Muscle layer of duodenum (tissue), 2 donors: ENCODE data around the gene MEDAG.

Experiments used
- H3K27ac ChIP-seq: one replicate; pipeline ENCODE4 v1.7.0; 2013; ENCODE audit warnings: mild to moderate bottlenecking, low read length
- H3K27me3 ChIP-seq: one replicate; pipeline ENCODE4 v1.7.0; 2013; ENCODE audit warnings: low read depth, mild to moderate bottlenecking, control low read depth, low read length
- H3K36me3 ChIP-seq, 2 donors: one replicate each; pipeline ENCODE4 v1.7.0; 2013; ENCODE audit warnings: low read length in 2 of 2, control low read depth in 1 of 2, mild to moderate bottlenecking in 1 of 2; ENCODE audit not compliant: insufficient read depth in 2 of 2, control insufficient read depth in 1 of 2
- H3K4me1 ChIP-seq, 2 donors: one replicate each; pipeline ENCODE4 v1.7.0; 2013; ENCODE audit warnings: low read length in 2 of 2, mild to moderate bottlenecking in 2 of 2, control low read depth in 1 of 2, moderate library complexity in 1 of 2; ENCODE audit not compliant: insufficient read depth in 2 of 2, control insufficient read depth in 1 of 2
- H3K4me3 ChIP-seq, 2 donors: one replicate each; pipeline ENCODE4 v1.7.0; 2013; ENCODE audit warnings: low read length in 2 of 2, low read depth in 1 of 2, mild to moderate bottlenecking in 1 of 2
- H3K9me3 ChIP-seq, 2 donors: one replicate each; pipeline ENCODE4 v1.7.0; 2013; ENCODE audit warnings: low read length in 2 of 2, control low read depth in 1 of 2, mild to moderate bottlenecking in 1 of 2; ENCODE audit not compliant: control insufficient read depth in 1 of 2
- donor health status: healthy.

MEDAG gene

DNA sequence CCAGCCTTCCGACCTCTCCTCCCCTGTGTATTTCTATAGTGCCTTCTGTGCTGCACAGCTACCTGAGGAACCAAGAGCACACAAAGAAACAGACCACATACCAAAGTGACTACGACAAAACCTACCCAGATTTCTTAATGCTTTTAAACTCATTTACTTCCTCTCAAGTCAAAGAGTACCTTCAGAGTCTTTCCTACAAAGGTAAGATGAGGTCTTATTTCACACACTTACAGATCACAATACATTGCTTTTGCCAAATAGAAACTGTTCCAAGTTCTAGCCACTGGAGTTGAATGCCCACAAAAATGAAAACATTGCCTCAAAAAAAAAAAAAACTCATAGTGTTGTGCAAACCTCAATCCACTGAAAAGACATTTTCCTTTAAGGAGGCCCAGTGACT lies 62.8 kb downstream of the MEDAG start:
- Histone ChIP-seq H3K27me3 (no peaks in the 10 kb centered on the region), H3K4me1 (no peaks in the 10 kb centered on the region), H3K27ac (no peak overlapping the region), H3K9me3 (no peaks in the 10 kb centered on the region), H3K4me3 (no peak overlapping the region), H3K36me3 (no peaks in the 10 kb centered on the region)

DNA sequence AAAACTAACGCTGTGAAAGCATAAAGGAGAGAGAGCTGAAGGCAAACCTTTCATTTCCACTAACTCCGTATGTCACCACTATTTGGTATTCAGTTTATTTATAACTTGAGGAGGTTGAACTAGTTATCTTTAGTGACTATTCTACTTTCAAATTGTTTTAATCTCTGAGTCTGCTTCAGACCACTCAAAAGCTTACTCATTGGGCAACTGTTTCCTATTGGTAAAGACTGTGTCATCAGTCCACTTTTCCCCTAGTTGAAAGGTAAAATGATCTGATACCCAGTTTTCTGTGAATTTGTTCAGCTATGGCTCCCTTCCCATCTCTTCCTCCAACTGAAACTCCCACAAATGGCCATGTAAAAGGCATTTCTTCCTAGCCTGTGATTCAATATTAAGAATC lies 65.5 kb downstream of the MEDAG start:
- H3K4me1 ChIP-seq = no peaks in the 10 kb centered on the region
- no peaks in the 10 kb centered on the region for H3K9me3 ChIP-seq
- H3K27ac ChIP-seq = no peak overlapping the region
- H3K36me3 ChIP-seq = no peaks in the 10 kb centered on the region
- no peaks in the 10 kb centered on the region for H3K27me3 ChIP-seq
- H3K4me3 ChIP-seq = no peak overlapping the region

DNA sequence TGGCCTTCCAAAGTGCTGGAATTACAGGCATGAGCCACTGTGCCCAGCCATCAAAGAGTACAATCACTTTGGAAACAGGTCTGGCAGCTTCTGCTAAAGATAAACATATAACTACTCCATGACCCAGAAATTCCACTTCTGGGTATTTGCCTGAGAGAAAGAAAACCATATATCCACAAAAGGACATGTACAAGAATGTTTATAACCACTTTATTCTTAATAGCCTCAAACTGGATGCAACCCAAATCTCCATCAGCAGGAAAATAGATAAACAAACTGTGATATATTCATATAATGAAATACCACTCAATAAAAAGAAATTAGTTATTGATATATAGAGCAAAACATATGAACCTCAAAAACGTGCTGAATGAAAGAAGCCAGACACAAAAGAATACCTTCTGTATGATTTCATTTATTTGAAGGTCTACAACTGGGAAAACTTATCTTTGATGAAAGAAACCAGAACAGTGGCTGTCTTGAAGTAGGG lies 66.9 kb downstream of the MEDAG start:
- Histone ChIP-seq H3K4me3 (no peak overlapping the region), H3K36me3 (no peaks in the 10 kb centered on the region), H3K27me3 (no peaks in the 10 kb centered on the region), H3K4me1 (no peaks in the 10 kb centered on the region), H3K27ac (no peak overlapping the region), H3K9me3 (no peaks in the 10 kb centered on the region)

DNA sequence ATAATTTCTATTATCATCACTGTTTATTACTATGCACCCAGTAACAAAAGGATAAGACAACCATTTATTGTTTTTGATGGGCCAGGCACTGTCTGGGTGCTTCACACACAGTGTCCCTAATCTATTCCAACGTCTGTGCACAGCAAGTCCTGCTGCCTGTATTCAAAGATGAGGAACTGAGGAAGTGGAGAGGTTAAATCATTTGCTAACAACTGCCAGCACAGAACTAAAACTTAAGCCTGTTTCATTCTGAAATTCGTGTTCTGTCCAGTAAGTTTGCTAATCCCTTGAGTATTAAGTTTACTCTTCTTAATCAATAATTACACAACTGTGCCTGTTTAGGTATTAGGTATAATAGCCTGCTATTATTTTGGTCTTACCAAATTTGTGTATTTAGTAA lies 68.3 kb downstream of the MEDAG start:
- Histone ChIP-seq H3K27ac (no peak overlapping the region), H3K4me3 (no peak overlapping the region), H3K36me3 (no peaks in the 10 kb centered on the region), H3K9me3 (no peaks in the 10 kb centered on the region), H3K4me1 (no peaks in the 10 kb centered on the region), H3K27me3 (no peaks in the 10 kb centered on the region)
